Small intestine (tissue), 7 donors: ENCODE results near the gene TMA7B. TPM values are rescaled to one million over a fixed set of nuclear protein-coding genes. Genes with fewer than 3 reads are reported as not detected.

ENCODE experiments used
- DNase-seq, 2 donors: peaks; one replicate each; pipeline versions ENCODE4 v3.0.0 to v3.0.0-alpha.2; 2013
- FAIRE-seq: peaks from 2 replicates; lab custom pipeline; 2012; peaks lifted over from hg19 to GRCh38; lab: Jason Lieb, UNC
- H3K27ac ChIP-seq, 3 donors: one replicate each; pipeline ENCODE4 v1.5.1; 2013; ENCODE audit warnings: low read length in 2 of 3, mild to moderate bottlenecking in 2 of 3, control low read depth in 1 of 3, inconsistent platforms in 1 of 3, low read depth in 1 of 3, moderate library complexity in 1 of 3
- H3K27me3 ChIP-seq, 3 donors: one replicate each; pipeline ENCODE4 v1.6.1; 2013; ENCODE audit warnings: low read length in 3 of 3, inconsistent platforms in 1 of 3; ENCODE audit not compliant: control insufficient read depth in 3 of 3, insufficient read depth in 3 of 3
- H3K36me3 ChIP-seq, 3 donors: one replicate each; pipeline ENCODE4 v1.6.1; 2013; ENCODE audit warnings: low read length in 3 of 3, inconsistent platforms in 1 of 3, low read depth in 1 of 3, mild to moderate bottlenecking in 1 of 3, moderate library complexity in 1 of 3; ENCODE audit not compliant: control insufficient read depth in 3 of 3, insufficient read depth in 2 of 3
- H3K4me1 ChIP-seq, 3 donors: one replicate each; pipeline ENCODE4 v1.6.1; 2013; ENCODE audit warnings: low read length in 2 of 3, inconsistent platforms in 1 of 3, low read depth in 1 of 3, mild to moderate bottlenecking in 1 of 3, moderate library complexity in 1 of 3; ENCODE audit not compliant: control insufficient read depth in 3 of 3, insufficient read depth in 2 of 3
- H3K4me3 ChIP-seq, 3 donors: one replicate each; pipeline ENCODE4 v1.5.1; 2013; ENCODE audit warnings: low read length in 3 of 3, control low read depth in 1 of 3, inconsistent platforms in 1 of 3, low read depth in 1 of 3, mild to moderate bottlenecking in 1 of 3, moderate library complexity in 1 of 3
- H3K9me3 ChIP-seq, 2 donors: one replicate each; pipeline ENCODE4 v1.6.1; 2013; ENCODE audit warnings: low read depth in 1 of 2, low read length in 1 of 2; ENCODE audit not compliant: control insufficient read depth in 2 of 2, insufficient read depth in 1 of 2
- WGBS, 3 donors: extraction: QIAGEN DNeasy Blood & Tissue Kit; methylation state at CpG; one replicate each; pipeline ENCODE4 v1.1.7; 2013; 5-methylcytosine and 5-hydroxymethylcytosine counted together
- polyA plus RNA-seq, 4 donors: library from polyadenylated mRNA; stranded (reverse) in 3 of 4; unstranded in 1 of 4; fragments of 200-250 nt in 3 of 4; fragments of 120-200 nt in 1 of 4; gene quantifications; one replicate each; pipeline versions ENCODE4 v1.2.1 to v1.2.3, GENCODE V29; 2013
- donor health status: healthy with polysubstance abuse.
- donor health status: control.
- donor health status: control.
- donor health status: Bipolar disorder and iron deficiency.
- donor health status: healthy.

TMA7B gene
- polyA plus RNA-seq, 4 donors: 0.04 to 0.54 (median 0.15) TPM; not detected in 1

DNA sequence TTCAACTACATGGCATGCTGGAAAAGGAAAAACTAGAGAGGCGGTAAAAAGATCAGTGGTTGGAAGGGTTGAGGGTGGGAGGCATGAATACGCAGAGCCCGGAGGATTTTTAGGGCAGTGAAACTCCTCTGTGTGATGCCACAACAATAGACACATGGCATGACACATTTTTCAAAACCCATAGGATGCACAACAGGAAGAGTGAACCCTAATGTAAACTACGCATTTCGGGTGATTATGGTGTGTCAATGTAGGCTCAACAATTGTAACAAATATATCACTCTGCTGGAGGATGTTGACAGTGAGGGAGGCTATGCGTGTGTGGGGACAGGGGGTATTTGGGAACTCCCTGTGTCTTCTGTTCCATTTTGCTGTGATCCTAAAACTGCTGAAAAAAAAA is 18.9 kb downstream of the TMA7B start:
- DNase-seq (no peak), FAIRE-seq (no peak)
- Histone ChIP-seq H3K36me3 (no peaks in the 10 kb centered on the region), H3K27me3 (peaks cover 0 to 12% (median 0%) of the 10 kb centered on the region in 3 donors), H3K9me3 (no peaks in the 10 kb centered on the region), H3K4me1 (no peaks in the 10 kb centered on the region), H3K4me3 (no peak overlapping the region), H3K27ac (no peak overlapping the region)
- 73 to 80% (median 75%) methylated on average over 6 of the region's 6 CpGs for WGBS, 3 donors

DNA sequence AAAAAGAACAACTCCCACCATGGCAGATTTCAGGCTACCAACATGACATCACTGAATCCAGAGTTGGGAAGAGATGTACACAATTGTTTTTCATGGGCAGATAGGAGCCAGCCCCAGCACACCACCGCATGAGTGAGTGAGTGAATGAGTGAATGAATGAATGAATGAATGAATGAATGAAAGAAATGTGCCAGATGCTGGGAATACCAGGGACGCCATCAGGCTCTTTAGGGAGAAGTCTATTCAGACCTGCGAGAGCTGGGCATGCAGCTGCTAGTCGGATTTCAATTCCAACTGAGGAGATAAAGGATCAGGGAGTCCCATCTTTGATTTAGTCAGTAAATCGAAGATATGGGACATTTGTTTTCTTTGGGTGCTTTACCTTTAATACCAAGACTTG is 19.3 kb downstream of the TMA7B start:
- no peaks in the 10 kb centered on the region for H3K9me3 ChIP-seq
- H3K4me1 ChIP-seq: no peaks in the 10 kb centered on the region
- FAIRE-seq: no peak
- WGBS, 3 donors: 88 to 91% (median 88%) methylated on average over 5 of the region's 5 CpGs
- peaks cover 0 to 12% (median 0%) of the 10 kb centered on the region in 3 donors for H3K27me3 ChIP-seq
- H3K27ac ChIP-seq: no peak overlapping the region
- no peak overlapping the region for H3K4me3 ChIP-seq
- H3K36me3 ChIP-seq: no peaks in the 10 kb centered on the region
- no peak for DNase-seq

DNA sequence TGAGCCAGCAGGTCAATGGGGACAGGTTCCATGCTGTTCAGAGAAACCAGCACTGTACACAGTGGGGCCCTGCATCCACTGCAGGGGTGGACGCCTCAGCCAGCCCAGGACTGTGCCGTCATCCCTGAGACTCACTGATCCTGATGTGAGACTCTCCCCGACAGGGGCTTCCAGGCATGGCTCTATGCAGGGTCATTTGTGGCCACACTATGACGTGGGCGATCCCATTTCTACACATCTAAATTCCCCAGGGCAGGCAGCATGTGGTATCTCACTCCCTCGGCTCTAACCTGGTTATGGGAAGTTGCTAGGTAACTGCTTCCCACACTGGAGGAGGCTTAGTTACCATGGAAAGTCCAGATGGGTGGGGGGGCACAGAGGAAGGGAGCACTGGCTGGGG is 20.4 kb downstream of the TMA7B start:
- Histone ChIP-seq H3K4me1 (peaks cover 0 to 9% (median 0%) of the 10 kb centered on the region in 3 donors), H3K27ac (no peak overlapping the region), H3K9me3 (no peaks in the 10 kb centered on the region), H3K27me3 (peaks cover 0 to 12% (median 0%) of the 10 kb centered on the region in 3 donors), H3K36me3 (no peaks in the 10 kb centered on the region), H3K4me3 (no peak overlapping the region)
- FAIRE-seq: no peak
- WGBS, 3 donors: 70 to 83% (median 75%) methylated on average over 6 of the region's 6 CpGs
- no peak for DNase-seq

- peaks cover 0 to 14% (median 0%) of the 10 kb centered on the region in 3 donors for H3K4me1 ChIP-seq
- 90 to 97% (median 96%) methylated on average over 4 of the region's 4 CpGs for WGBS, 3 donors
- H3K4me3 ChIP-seq: no peak overlapping the region
- H3K27ac ChIP-seq: no peak overlapping the region
- H3K36me3 ChIP-seq: no peaks in the 10 kb centered on the region
- FAIRE-seq: no peak
- no peak for DNase-seq
- H3K9me3 ChIP-seq: no peaks in the 10 kb centered on the region
- peaks cover 0 to 4% (median 0%) of the 10 kb centered on the region in 3 donors for H3K27me3 ChIP-seq
These were observed 23.1 kb downstream of the TMA7B start for GRCh38 chr22:39983346-39983745.

GRCh38 chr22:39984006-39984405 is 23.8 kb downstream of the TMA7B start:
- Histone ChIP-seq H3K4me3 (no peak overlapping the region), H3K9me3 (no peaks in the 10 kb centered on the region), H3K27me3 (peaks cover 0 to 7% (median 0%) of the 10 kb centered on the region in 3 donors), H3K36me3 (no peaks in the 10 kb centered on the region), H3K4me1 (peaks cover 0 to 14% (median 0%) of the 10 kb centered on the region in 3 donors), H3K27ac (no peak overlapping the region)
- no peak for DNase-seq
- FAIRE-seq: no peak
- WGBS, 3 donors: 72 to 73% (median 73%) methylated on average over 2 of the region's 2 CpGs

GRCh38 chr22:39984746-39985145 is 24.5 kb downstream of the TMA7B start:
- Histone ChIP-seq H3K4me1 (peaks cover 0 to 18% (median 0%) of the 10 kb centered on the region in 3 donors), H3K27me3 (peaks cover 0 to 7% (median 0%) of the 10 kb centered on the region in 3 donors), H3K36me3 (no peaks in the 10 kb centered on the region), H3K27ac (no peak overlapping the region), H3K4me3 (no peak overlapping the region), H3K9me3 (no peaks in the 10 kb centered on the region)
- no peak for DNase-seq
- WGBS, 3 donors: 16 to 67% (median 39%) methylated on average over 2 of the region's 2 CpGs
- no peak for FAIRE-seq

GRCh38 chr22:39985383-39986035 is 25.3 kb downstream of the TMA7B start:
- DNase-seq (peak; percentile 47 to 78), FAIRE-seq (no peak)
- Histone ChIP-seq H3K27ac (peak overlapping the region in 1 of 3 donors; percentile 23), H3K9me3 (no peaks in the 10 kb centered on the region), H3K4me1 (peaks cover 0 to 25% (median 0%) of the 10 kb centered on the region in 3 donors), H3K36me3 (no peaks in the 10 kb centered on the region), H3K4me3 (no peak overlapping the region), H3K27me3 (peaks cover 0 to 7% (median 0%) of the 10 kb centered on the region in 3 donors)
- WGBS, 3 donors: 23 to 55% (median 44%) methylated on average over 7 of the region's 7 CpGs

GRCh38 chr22:39988386-39989114 is 28.4 kb downstream of the TMA7B start:
- Histone ChIP-seq H3K4me1 (peaks cover 0 to 38% (median 3%) of the 10 kb centered on the region in 3 donors), H3K27ac (no peak overlapping the region), H3K4me3 (no peak overlapping the region), H3K36me3 (no peaks in the 10 kb centered on the region), H3K27me3 (peaks cover 0 to 8% (median 0%) of the 10 kb centered on the region in 3 donors), H3K9me3 (no peaks in the 10 kb centered on the region)
- DNase-seq: no peak
- WGBS, 3 donors: 76 to 78% (median 78%) methylated on average over 10 of the region's 10 CpGs
- FAIRE-seq: no peak
